GM10248 (cell line): ENCODE results near the gene BTRC.

Source experiments
- CTCF ChIA-PET: fragments of 300-600 bp; sonication (Branson Sonifier 250); formaldehyde crosslinking; extraction: SDS; loops from one replicate; lab custom pipeline; 2021; ENCODE audit warnings: antibody characterized with exemption; lab: Yijun Ruan, JAX
- POLR2A ChIA-PET: fragments of 350-650 bp; sonication (Branson Sonifier 250); formaldehyde crosslinking; extraction: SDS; loops from one replicate; lab custom pipeline; 2020; ENCODE audit warnings: antibody characterized with exemption; lab: Yijun Ruan, JAX
- DNase-seq: peaks from one replicate; pipeline ENCODE4 v3.0.0; 2012; ENCODE audit errors: extremely low spot score
- TF ChIP-seq, protein P1 (sequence below): IDR thresholded peaks from 2 replicates; pipeline ENCODE4 v1.5.1; 2012; ENCODE audit warnings: mild to moderate bottlenecking, low read depth; ENCODE audit errors: extremely low read depth, missing control alignments, control extremely low read depth

BTRC gene

DNA sequence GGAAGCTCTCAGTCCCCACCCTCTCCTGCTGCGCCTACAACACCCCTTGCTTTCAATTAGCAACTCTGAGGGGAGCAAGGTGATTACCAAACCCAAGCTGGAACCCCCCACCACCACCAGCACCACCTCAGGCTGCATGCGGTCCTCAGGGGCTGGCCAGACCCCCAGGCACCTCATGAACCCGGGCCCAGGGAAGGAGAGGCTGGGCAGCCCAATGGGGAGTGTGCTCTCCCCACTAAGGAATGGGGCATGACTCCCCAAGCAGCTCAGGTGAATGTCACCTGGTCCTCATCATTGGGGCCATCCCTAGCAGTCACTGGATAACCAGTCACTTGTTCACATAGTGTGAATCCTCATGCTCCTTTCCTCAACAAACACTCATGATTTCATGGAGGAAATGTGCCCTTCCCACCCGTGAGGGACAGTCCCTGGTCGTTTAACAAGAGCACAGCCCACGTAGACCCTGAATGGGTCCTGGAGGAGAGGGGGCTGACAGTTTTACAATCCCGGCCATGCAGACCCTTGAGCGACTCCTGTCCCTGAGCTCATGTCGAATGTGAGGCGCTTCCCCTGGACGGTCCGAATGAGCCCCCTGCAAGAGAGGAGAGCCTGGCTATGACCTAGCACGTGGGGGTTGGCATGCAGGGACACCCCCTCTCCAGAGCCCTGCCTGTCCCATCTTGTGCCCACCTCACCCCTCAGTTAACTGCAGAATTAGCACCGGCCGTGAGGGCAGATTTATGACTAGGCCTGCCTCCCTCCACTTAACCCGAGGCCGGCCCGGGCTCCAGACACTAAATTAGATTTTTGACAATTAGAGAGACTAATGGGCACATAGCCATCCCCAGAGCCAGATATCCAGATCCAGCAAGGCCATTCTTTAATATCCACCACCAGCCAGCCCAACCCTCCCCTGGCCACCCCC lies 205.0 kb downstream of the BTRC start:
- TF ChIP-seq, protein P1, sequence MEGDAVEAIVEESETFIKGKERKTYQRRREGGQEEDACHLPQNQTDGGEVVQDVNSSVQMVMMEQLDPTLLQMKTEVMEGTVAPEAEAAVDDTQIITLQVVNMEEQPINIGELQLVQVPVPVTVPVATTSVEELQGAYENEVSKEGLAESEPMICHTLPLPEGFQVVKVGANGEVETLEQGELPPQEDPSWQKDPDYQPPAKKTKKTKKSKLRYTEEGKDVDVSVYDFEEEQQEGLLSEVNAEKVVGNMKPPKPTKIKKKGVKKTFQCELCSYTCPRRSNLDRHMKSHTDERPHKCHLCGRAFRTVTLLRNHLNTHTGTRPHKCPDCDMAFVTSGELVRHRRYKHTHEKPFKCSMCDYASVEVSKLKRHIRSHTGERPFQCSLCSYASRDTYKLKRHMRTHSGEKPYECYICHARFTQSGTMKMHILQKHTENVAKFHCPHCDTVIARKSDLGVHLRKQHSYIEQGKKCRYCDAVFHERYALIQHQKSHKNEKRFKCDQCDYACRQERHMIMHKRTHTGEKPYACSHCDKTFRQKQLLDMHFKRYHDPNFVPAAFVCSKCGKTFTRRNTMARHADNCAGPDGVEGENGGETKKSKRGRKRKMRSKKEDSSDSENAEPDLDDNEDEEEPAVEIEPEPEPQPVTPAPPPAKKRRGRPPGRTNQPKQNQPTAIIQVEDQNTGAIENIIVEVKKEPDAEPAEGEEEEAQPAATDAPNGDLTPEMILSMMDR: no peak
- POLR2A ChIA-PET: no interaction called here
- DNase-seq: no peak
- CTCF ChIA-PET: interaction anchor here (4.4 kb wide), 1 partner anchor 12 kb away, joined by 41 read pairs; no protein-coding TSS in a partner anchor

DNA sequence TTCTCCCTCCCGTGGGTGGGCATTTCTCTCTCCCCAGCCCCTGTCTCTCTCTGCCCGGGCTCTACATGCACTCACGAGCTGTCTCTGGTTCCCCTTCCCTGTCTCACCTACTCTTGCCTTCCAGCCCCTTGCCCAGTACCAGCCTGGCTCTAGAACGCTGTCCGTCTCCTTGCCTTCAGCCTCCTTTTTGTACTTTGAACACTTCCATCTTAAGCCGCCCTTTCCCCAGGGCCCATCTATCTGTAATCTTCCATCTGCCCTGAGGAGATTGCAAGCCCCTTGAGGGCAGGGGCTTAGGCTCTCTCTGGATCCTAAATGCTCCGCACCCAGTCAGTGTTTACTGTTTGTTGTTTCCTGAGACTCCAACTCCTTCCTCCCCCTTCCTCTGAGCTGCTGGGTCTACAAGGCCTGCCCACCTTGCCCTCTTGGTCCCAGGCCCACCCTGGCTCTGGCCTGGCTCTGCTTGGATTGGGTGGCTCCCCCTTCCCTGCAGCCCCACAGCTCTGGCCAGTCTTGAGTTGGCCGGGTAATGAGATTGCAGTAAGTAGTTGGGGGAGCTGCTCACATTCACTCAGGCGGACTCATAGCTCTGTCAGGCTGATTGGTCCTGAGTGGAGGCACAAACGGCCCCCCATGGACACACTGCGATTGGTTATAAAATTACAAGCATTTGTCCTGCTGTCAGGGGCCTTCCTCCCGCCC lies 205.8 kb downstream of the BTRC start:
- CTCF ChIA-PET: interaction anchor here (0.7 to 4.4 kb wide), 5 partner anchors 9 to 222 kb away, joined by 3 to 41 read pairs (median 3); no protein-coding TSS in a partner anchor
- DNase-seq: no peak
- POLR2A ChIA-PET: no interaction called here
- TF ChIP-seq, protein P1: no peak

DNA sequence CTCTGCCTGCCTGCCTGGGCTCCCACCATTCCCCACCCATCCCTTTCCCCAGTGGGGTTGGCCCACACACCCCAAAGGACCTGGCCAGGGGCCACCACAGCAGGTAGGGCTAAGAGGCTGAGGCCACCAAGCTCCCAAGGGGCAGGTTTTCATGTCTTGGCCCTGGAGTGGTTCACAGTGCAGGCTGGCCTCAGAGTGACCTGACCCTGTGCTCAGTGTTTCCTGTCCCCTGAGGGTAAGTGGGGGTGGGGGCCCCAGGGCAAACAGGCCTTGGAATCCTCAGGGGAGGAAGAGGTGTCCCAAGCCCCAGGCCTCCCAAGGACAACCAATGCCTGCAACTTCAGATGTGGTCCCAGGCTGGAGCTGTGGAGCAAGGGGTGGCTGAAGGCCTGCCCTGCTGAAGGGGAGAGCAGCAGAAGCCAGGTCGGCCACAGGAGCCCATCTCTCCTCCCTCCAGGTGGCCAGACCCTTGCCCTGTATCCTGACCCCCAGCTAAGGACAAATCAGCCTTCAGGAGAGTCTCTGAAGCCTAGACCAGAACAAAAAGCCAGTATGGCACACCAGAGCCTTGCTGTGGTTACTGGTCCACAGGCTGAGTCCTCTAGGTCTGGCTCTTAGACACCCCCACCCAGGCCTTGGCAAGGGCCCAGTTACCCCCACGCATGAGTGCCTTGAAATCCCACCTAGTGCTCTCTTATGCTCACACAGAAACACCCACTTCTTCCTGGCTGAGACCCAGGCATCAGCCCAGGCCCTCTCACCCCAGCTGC lies 206.5 kb downstream of the BTRC start:
- TF ChIP-seq, protein P1: no peak
- ChIA-PET CTCF (interaction anchor here (0.7 to 4.4 kb wide), 5 partner anchors 10 to 221 kb away, joined by 3 to 41 read pairs (median 3); no protein-coding TSS in a partner anchor), POLR2A (no interaction called here)
- DNase-seq: no peak

DNA sequence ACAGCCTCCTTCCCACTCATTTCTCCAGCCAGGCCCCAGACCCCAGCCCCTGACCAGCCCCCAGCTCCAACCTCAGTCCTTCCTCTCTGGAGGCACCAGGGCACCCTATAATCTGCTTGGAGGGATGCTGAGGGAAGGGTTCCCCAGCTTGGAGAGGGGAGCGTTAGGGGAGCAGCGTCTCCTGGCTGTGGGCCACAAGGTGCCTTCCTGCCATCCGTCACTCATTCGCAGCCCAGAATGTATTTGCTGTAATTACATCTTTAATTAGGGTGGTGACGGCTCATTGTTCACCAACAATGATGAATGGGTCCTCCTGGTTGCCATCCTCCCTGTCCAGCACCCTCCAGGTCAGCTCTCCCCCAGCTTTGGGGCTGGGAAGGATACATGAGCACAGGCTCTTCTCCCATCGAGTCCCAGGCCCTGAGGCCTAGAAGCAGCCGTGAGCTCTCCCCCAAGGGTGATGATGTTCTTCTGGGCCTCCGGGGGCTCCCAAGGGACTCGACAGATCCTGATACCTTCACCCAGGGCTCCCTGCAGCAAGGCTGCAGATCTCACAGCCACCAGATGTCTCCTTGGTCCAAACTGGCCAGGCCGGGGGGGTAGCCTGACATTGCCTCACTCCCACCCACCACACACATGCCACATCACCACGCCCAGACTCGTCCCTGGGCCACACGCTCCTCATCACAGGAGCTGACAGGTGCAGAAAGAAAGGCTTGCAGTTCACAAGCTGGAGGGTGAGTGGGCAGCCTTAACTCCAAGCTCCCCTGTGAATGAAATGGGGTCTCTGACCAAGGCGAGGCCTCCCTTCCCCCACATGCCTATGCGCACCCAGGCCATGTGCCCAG lies 207.3 kb downstream of the BTRC start:
- ChIA-PET POLR2A (no interaction called here), CTCF (interaction anchor here (1.0 to 4.4 kb wide), 4 partner anchors 9 to 347 kb away, joined by 3 to 41 read pairs (median 5); no protein-coding TSS in a partner anchor)
- TF ChIP-seq, protein P1: no peak
- no peak for DNase-seq

DNA sequence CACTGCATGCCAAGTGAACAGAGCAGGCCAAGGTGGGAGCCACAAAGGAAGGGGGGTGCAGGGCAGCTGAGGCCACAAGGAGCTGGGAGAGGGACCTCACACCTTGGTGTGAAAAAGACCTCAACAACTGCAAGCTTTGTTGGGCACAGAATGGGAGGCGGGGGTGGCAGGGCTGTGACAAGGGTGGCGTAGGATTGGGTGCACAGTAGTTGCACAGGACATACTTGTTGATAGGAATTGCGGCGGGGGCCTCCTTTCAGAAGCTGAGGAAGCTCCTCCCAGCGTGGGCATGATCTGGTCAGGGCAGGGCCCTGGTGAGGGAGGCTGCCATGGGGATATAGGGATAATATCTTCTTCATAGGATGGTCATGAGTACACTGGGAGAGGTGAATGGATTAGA lies 208.3 kb downstream of the BTRC start:
- POLR2A ChIA-PET: no interaction called here
- no peak for DNase-seq
- CTCF ChIA-PET: interaction anchor here (0.8 to 4.4 kb wide), 4 partner anchors 8 to 348 kb away, joined by 3 to 41 read pairs (median 5); no protein-coding TSS in a partner anchor
- TF ChIP-seq, protein P1: no peak
